OCI-LY1 (cell line): ENCODE measurements around the gene SLC25A44.

ENCODE experiments used
- H2AFZ ChIP-seq: fragments of 200-600 bp; sonication (generic), shearing (Covaris generic); 2 replicates; pipeline ENCODE4 v1.6.0; 2014; ENCODE audit warnings: antibody characterized with exemption, mild to moderate bottlenecking, low read length
- H3F3A ChIP-seq: fragments of 200-600 bp; sonication (generic), shearing (Covaris generic); 2 replicates; pipeline ENCODE4 v1.6.0; 2014; ENCODE audit warnings: mild to moderate bottlenecking, antibody characterized with exemption, low read length, moderate library complexity; ENCODE audit not compliant: insufficient read depth
- H3K27ac ChIP-seq: fragments of 200-600 bp; sonication (generic); 2 replicates; pipeline ENCODE4 v1.5.1; 2014; ENCODE audit warnings: low read length, mixed run types, mild to moderate bottlenecking, low read depth; ENCODE audit not compliant: poor library complexity, severe bottlenecking
- H3K27me3 ChIP-seq: fragments of 200-600 bp; sonication (generic); 2 replicates; pipeline ENCODE4 v1.6.0; 2014; ENCODE audit warnings: antibody characterized with exemption, mild to moderate bottlenecking, low read length, moderate library complexity; ENCODE audit not compliant: insufficient read depth
- H3K36me3 ChIP-seq: fragments of 200-600 bp; sonication (generic); 2 replicates; pipeline ENCODE4 v1.6.1; 2014; ENCODE audit warnings: mild to moderate bottlenecking, antibody characterized with exemption, low read length, moderate library complexity, mixed read lengths; ENCODE audit not compliant: insufficient read depth
- H3K4me1 ChIP-seq: fragments of 200-600 bp; sonication (generic); 2 replicates; pipeline ENCODE4 v1.5.1; 2014; ENCODE audit warnings: mild to moderate bottlenecking, low read length, moderate library complexity; ENCODE audit not compliant: insufficient read depth, severe bottlenecking
- H3K4me2 ChIP-seq: fragments of 200-600 bp; sonication (generic), shearing (Covaris generic); 2 replicates; pipeline ENCODE4 v1.6.1; 2014; ENCODE audit warnings: low read length
- H3K4me3 ChIP-seq: fragments of 200-600 bp; sonication (generic); 2 replicates; pipeline ENCODE4 v1.5.1; 2014; ENCODE audit warnings: low read length, low read depth, mild to moderate bottlenecking, mixed read lengths; ENCODE audit not compliant: poor library complexity, severe bottlenecking
- H3K79me2 ChIP-seq: fragments of 200-600 bp; shearing (Covaris generic); 2 replicates; pipeline ENCODE4 v1.6.1; 2016; ENCODE audit warnings: mixed run types, low read length, mixed read lengths; ENCODE audit not compliant: insufficient read depth
- H3K9ac ChIP-seq: fragments of 200-600 bp; sonication (generic), shearing (Covaris generic); 2 replicates; pipeline ENCODE4 v1.6.1; 2014; ENCODE audit warnings: mild to moderate bottlenecking, low read length, mixed read lengths
- H3K9me2 ChIP-seq: fragments of 200-600 bp; sonication (generic), shearing (Covaris generic); 2 replicates; pipeline ENCODE4 v1.6.1; 2014; ENCODE audit warnings: low read depth, mild to moderate bottlenecking, low read length, mixed read lengths
- H3K9me3 ChIP-seq: fragments of 200-600 bp; shearing (Covaris generic); 2 replicates; pipeline ENCODE4 v1.6.1; 2014; ENCODE audit warnings: low read length, mixed read lengths
- H4K20me1 ChIP-seq: fragments of 200-600 bp; sonication (generic), shearing (Covaris generic); 2 replicates; pipeline ENCODE4 v1.6.0; 2016; ENCODE audit warnings: mild to moderate bottlenecking, low read length; ENCODE audit not compliant: insufficient read depth
- CTCF ChIP-seq: fragments of 200-600 bp; sonication (generic), shearing (Covaris generic); IDR thresholded peaks from 2 replicates; pipeline ENCODE4 v1.5.1; 2017; ENCODE audit warnings: mild to moderate bottlenecking, antibody characterized with exemption, low read length, moderate library complexity, mixed read lengths
- EZH2 ChIP-seq: fragments of 200-600 bp; sonication (generic), shearing (Covaris generic); IDR thresholded peaks from 2 replicates; pipeline ENCODE4 v1.8.0; 2017; ENCODE audit warnings: borderline replicate concordance, mixed run types, mild to moderate bottlenecking, antibody characterized with exemption, low read length, moderate library complexity, mixed read lengths

SLC25A44 gene

GRCh38 chr1:156152628-156153027 lies 41.3 kb upstream of the SLC25A44 start:
- H3K4me2 ChIP-seq: peak overlapping the region; percentile 44

GRCh38 chr1:156153362-156153761 lies 40.5 kb upstream of the SLC25A44 start, which contains the start of gene SEMA4A:
TSS of gene SEMA4A (plus strand) at chr1:156153585. CDS start at chr1:156154579, 994 bp downstream.
- Histone ChIP-seq H2AFZ (no peak within 1 kb of the TSS), H3K9me2 (no peaks in the 10 kb centered on the region), H3K4me3 (peak within 1 kb of the TSS; percentile 65), H3K79me2 (no peaks in the 10 kb centered on the region), H3K9me3 (no peaks in the 10 kb centered on the region), H4K20me1 (no peaks in the 10 kb centered on the region), H3K27ac (peak within 1 kb of the TSS; percentile 93), H3K36me3 (peaks cover 7% of the 10 kb centered on the region; the same call in 1 of the 2 replicates), H3F3A (no peaks in the 10 kb centered on the region), H3K4me1 (peaks cover 99% of the 10 kb centered on the region), H3K27me3 (no peaks in the 10 kb centered on the region), H3K4me2 (peak within 1 kb of the TSS; percentile 78), H3K9ac (peak within 1 kb of the TSS; percentile 67)
- TF ChIP-seq EZH2: no peak
- no peak for TF ChIP-seq CTCF

More at GRCh38 chr1:156152628-156153027, 41.3 kb upstream of the SLC25A44 start:
- no peaks in the 10 kb centered on the region for H3K27me3 ChIP-seq
- H3K27ac ChIP-seq: peak overlapping the region; percentile 93
- no peak for TF ChIP-seq EZH2
- no peak for TF ChIP-seq CTCF
- no peaks in the 10 kb centered on the region for H3K36me3 ChIP-seq
- no peaks in the 10 kb centered on the region for H3K9me3 ChIP-seq
- no peak overlapping the region for H2AFZ ChIP-seq
- no peaks in the 10 kb centered on the region for H3K79me2 ChIP-seq
- H3K9me2 ChIP-seq: no peaks in the 10 kb centered on the region
- H4K20me1 ChIP-seq: no peaks in the 10 kb centered on the region
- no peak overlapping the region for H3K4me3 ChIP-seq
- H3F3A ChIP-seq: no peaks in the 10 kb centered on the region
- H3K4me1 ChIP-seq: peaks cover 99% of the 10 kb centered on the region
- no peak overlapping the region; the same call in 1 of the 2 replicates for H3K9ac ChIP-seq

GRCh38 chr1:156154317-156154749 lies 39.6 kb upstream of the SLC25A44 start:
- peaks cover 16% of the 10 kb centered on the region; the same call in 1 of the 2 replicates for H3K36me3 ChIP-seq
- peak overlapping the region; percentile 65 for H3K4me3 ChIP-seq
- H3K4me2 ChIP-seq: peak overlapping the region; percentile 78
- no peaks in the 10 kb centered on the region for H3K79me2 ChIP-seq
- H3F3A ChIP-seq: no peaks in the 10 kb centered on the region
- peak overlapping the region; percentile 93 for H3K27ac ChIP-seq
- H2AFZ ChIP-seq: no peak overlapping the region
- H4K20me1 ChIP-seq: no peaks in the 10 kb centered on the region
- H3K9me2 ChIP-seq: no peaks in the 10 kb centered on the region
- no peaks in the 10 kb centered on the region for H3K9me3 ChIP-seq
- TF ChIP-seq EZH2 (no peak), CTCF (no peak)
- H3K27me3 ChIP-seq: no peaks in the 10 kb centered on the region
- peak overlapping the region; percentile 67 for H3K9ac ChIP-seq
- H3K4me1 ChIP-seq: peaks cover 99% of the 10 kb centered on the region
